ENCODE data around the gene MUL1.

GRCh38 chr1:20486457-20487235, 21.3 kb downstream of the MUL1 start:
- TF ChIP-seq PRDM1 (tag by site-specific recombination; IDR thresholded peaks at IDR 0.05) (no peak), ZNF311 (tag by site-specific recombination; IDR thresholded peaks at IDR 0.05; ENCODE audit: borderline replicate concordance) (no peak)

Data from HEK293 (cell line).